Loucy (cell line): ENCODE measurements around the gene RREB1.

Experiments used
- H2AFZ ChIP-seq: fragments of 200-600 bp; sonication (generic); 2 replicates; pipeline ENCODE4 v1.6.0; 2016; ENCODE audit warnings: antibody characterized with exemption, mild to moderate bottlenecking, low read length, moderate library complexity
- H3F3A ChIP-seq: fragments of 200-600 bp; 2 replicates; pipeline ENCODE4 v1.6.0; 2016; ENCODE audit warnings: antibody characterized with exemption, low read depth, mild to moderate bottlenecking
- H3K27me3 ChIP-seq: fragments of 200-600 bp; sonication (generic); 2 replicates; pipeline ENCODE4 v1.6.1; 2014; ENCODE audit warnings: low read length, mild to moderate bottlenecking; ENCODE audit not compliant: insufficient read depth, poor library complexity, severe bottlenecking
- H3K36me3 ChIP-seq: fragments of 200-600 bp; sonication (generic); 2 replicates; pipeline ENCODE4 v1.6.1; 2016; ENCODE audit warnings: low read length; ENCODE audit not compliant: insufficient read depth
- H3K4me1 ChIP-seq: fragments of 200-600 bp; sonication (generic); 2 replicates; pipeline ENCODE4 v1.5.1; 2014; ENCODE audit warnings: low read length, mild to moderate bottlenecking; ENCODE audit not compliant: insufficient read depth, poor library complexity, severe bottlenecking
- H3K4me2 ChIP-seq: fragments of 200-600 bp; sonication (generic); 2 replicates; pipeline ENCODE4 v1.6.0; 2014; ENCODE audit warnings: antibody characterized with exemption, low read length, low read depth, mild to moderate bottlenecking; ENCODE audit not compliant: poor library complexity, severe bottlenecking
- H3K4me3 ChIP-seq: fragments of 200-600 bp; sonication (generic); 2 replicates; pipeline ENCODE4 v1.5.1; 2014; ENCODE audit warnings: low read length, mild to moderate bottlenecking, mixed read lengths; ENCODE audit not compliant: poor library complexity, severe bottlenecking
- H3K79me2 ChIP-seq: fragments of 200-600 bp; sonication (generic); 2 replicates; pipeline ENCODE4 v1.6.1; 2014; ENCODE audit warnings: low read length; ENCODE audit not compliant: insufficient read depth
- H3K9ac ChIP-seq: fragments of 200-600 bp; sonication (generic); 2 replicates; pipeline ENCODE4 v1.6.0; 2014; ENCODE audit warnings: mild to moderate bottlenecking, low read depth, low read length, moderate library complexity; ENCODE audit not compliant: poor library complexity, severe bottlenecking
- H3K9me2 ChIP-seq: fragments of 200-600 bp; sonication (generic); replicated peaks from 2 replicates; pipeline ENCODE4 v1.6.1; 2016; ENCODE audit warnings: low read depth, low read length, mixed read lengths
- H3K9me3 ChIP-seq: fragments of 200-600 bp; sonication (generic); 2 replicates; pipeline ENCODE4 v1.6.1; 2014; ENCODE audit warnings: mild to moderate bottlenecking, antibody characterized with exemption, low read length, low read depth; ENCODE audit not compliant: insufficient read depth
- H4K20me1 ChIP-seq: fragments of 200-600 bp; sonication (generic); 2 replicates; pipeline ENCODE4 v1.6.0; 2014; ENCODE audit warnings: antibody characterized with exemption, low read length, mild to moderate bottlenecking; ENCODE audit not compliant: insufficient read depth, poor library complexity, severe bottlenecking
- EZH2phosphoT487 ChIP-seq: fragments of 200-600 bp; IDR thresholded peaks from 2 replicates; pipeline ENCODE4 v1.6.1; 2018; ENCODE audit warnings: antibody characterized with exemption, mild to moderate bottlenecking, moderate library complexity, borderline replicate concordance
- TF ChIP-seq, protein P1 (sequence below): fragments of 200-600 bp; sonication (generic); conservative IDR thresholded peaks from 2 replicates; pipeline ENCODE4 v1.5.1; 2014; ENCODE audit warnings: mild to moderate bottlenecking, antibody characterized with exemption, low read length

The RREB1 gene

DNA sequence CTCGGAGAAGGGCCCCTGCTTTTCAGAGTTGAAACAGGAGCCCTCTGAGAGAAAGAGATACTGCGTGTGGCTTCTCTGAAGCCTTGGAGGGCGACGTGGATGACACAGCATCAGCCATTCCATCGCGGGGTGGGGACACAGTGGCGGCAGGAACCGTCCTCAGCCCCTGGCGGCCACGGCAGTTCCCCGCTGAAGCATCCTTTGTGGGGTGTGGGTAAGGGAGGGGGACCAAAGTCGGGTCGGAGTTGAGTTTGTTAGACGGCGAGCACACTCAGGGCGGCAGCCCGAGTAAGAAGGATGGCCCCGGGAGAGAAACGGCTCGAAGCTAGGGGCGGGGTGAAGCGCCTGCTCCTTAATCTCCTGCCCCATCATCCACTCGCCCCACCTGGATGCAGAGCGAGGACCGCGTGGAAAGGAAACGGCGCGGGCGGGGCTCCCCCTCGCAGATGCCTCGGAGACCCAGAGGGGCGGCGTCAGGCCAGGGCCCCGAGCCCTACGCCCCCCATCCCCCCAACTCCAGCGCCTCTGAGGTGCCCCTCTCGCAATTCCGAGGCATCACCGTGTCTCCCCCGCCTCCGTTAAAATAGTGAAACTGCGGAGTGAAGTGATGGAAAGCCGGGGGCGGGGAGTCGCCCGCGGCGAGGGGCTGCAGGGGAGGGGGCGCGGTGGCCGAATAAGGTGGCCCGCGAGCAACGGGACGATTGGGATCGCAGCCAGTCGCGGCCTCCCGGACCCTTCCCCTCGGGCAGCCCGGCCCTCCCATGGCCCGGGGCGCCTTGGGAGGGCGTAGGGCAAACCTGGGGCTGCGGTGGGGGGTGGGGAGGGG is 796 bp upstream of the RREB1 start:
- peak overlapping the region; percentile 94 for H2AFZ ChIP-seq
- peak overlapping the region; percentile 92 for H3K4me2 ChIP-seq
- peaks cover 47% of the 10 kb centered on the region for H3K79me2 ChIP-seq
- peaks cover 5% of the 10 kb centered on the region for H3K27me3 ChIP-seq
- no peaks in the 10 kb centered on the region for H3K9me3 ChIP-seq
- peaks cover 29% of the 10 kb centered on the region for H4K20me1 ChIP-seq
- H3K9ac ChIP-seq, result peak overlapping the region; percentile 92
- TF ChIP-seq EZH2phosphoT487, result no peak
- TF ChIP-seq, protein P1, sequence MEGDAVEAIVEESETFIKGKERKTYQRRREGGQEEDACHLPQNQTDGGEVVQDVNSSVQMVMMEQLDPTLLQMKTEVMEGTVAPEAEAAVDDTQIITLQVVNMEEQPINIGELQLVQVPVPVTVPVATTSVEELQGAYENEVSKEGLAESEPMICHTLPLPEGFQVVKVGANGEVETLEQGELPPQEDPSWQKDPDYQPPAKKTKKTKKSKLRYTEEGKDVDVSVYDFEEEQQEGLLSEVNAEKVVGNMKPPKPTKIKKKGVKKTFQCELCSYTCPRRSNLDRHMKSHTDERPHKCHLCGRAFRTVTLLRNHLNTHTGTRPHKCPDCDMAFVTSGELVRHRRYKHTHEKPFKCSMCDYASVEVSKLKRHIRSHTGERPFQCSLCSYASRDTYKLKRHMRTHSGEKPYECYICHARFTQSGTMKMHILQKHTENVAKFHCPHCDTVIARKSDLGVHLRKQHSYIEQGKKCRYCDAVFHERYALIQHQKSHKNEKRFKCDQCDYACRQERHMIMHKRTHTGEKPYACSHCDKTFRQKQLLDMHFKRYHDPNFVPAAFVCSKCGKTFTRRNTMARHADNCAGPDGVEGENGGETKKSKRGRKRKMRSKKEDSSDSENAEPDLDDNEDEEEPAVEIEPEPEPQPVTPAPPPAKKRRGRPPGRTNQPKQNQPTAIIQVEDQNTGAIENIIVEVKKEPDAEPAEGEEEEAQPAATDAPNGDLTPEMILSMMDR, result no peak
- no peaks in the 10 kb centered on the region for H3K9me2 ChIP-seq
- H3K4me3 ChIP-seq, result peak overlapping the region; percentile 99
- H3K4me1 ChIP-seq, result peaks cover 30% of the 10 kb centered on the region
- H3K36me3 ChIP-seq, result no peaks in the 10 kb centered on the region
- peaks cover 8% of the 10 kb centered on the region; the same call in 1 of the 2 replicates for H3F3A ChIP-seq

DNA sequence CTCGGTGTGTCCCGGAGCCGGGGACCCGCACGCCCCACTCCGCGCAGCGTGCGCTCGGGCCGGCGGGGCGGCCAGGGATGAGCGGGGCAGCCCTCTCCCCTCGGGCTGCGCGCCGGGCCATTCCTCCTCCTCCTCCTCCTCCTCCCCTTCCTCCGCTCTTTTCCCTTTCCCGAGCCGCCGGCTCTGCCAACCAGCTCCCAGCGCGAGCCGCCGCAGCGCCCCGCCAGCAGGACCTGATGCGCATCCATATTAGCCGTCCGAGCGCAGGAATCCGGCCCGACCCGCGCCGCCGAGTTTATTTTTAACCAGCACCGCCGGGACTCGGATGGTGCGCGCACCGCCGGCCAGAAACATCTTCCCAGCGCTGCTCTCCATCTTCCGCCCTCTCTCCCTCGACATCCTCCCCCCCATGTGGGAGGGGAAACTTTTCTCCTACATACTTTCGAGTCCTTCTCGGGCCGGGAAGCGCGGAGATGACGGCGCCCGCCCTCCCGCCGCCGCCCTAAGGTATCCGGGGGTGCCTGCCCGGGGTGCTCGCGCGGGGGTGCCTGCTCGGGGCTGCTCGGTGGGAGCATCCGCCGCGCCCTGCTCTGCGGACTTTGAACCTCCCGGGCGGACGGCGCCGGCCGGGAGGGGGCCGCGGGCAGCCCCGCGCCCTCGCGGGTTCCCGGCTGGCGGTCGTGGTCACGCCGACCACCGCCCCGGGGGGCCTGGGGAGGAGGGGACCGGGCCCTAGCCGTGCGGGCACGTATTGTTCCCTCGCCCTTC is 619 bp downstream of the RREB1 start:
- peak overlapping the region; percentile 92 for H3K4me2 ChIP-seq
- no peaks in the 10 kb centered on the region for H3K36me3 ChIP-seq
- H3K4me3 ChIP-seq, result peak overlapping the region; percentile 99
- peaks cover 61% of the 10 kb centered on the region for H3K79me2 ChIP-seq
- peak overlapping the region; percentile 94 for H2AFZ ChIP-seq
- H3K9me2 ChIP-seq, result no peaks in the 10 kb centered on the region
- H3F3A ChIP-seq, result peaks cover 8% of the 10 kb centered on the region; the same call in 1 of the 2 replicates
- H3K9ac ChIP-seq, result peak overlapping the region; percentile 92
- peaks cover 43% of the 10 kb centered on the region for H4K20me1 ChIP-seq
- no peaks in the 10 kb centered on the region for H3K9me3 ChIP-seq
- H3K27me3 ChIP-seq, result peaks cover 5% of the 10 kb centered on the region
- TF ChIP-seq, protein P1, result no peak
- no peak for TF ChIP-seq EZH2phosphoT487
- H3K4me1 ChIP-seq, result peaks cover 45% of the 10 kb centered on the region

DNA sequence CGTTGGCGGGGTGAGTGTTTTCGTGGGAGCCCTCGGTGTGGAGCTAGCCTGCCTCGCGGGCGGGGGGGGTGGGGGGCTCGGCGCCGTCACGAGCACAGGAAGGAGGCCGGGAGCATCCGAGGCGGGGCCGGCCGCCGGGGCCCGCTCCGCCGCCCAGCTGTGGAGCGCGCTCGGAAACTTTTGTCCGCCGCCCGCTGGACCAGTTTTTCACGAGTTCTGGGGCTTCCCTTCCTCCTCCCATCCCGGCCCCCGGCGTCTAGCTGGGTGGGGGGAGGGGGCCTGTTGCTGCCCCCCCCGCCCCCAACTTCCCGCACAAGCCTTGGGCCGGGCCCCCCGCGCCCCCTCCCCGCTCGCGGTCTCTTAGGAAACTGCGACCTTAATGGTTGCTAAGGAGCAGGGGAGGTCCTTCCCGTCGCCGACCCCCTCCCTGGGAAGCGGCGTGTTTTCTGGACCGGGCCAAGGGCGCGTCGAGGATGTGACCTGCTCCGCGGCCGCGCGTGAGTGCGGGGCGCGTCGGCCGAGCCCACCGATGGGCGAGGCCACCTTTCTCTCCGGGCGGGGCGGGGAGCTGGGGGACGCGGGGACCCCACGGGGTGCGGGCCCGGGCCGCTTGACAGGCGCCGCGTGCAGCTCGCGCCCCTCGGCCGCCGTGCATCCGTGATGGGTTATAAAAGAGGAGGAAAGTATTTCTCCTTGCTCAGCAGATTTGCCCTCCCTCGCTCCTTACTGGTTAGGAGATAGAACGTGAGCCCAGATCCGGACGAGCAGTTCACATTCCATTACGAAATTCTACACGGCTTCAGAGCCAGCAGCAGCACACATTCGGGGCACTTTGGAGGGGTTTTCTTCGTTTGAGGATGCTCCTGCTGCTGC is 1.4 kb downstream of the RREB1 start:
- Histone ChIP-seq H4K20me1 (peaks cover 51% of the 10 kb centered on the region), H3K9ac (peak overlapping the region; percentile 92), H3K4me2 (peak overlapping the region; percentile 92), H3K36me3 (no peaks in the 10 kb centered on the region), H3K9me3 (no peaks in the 10 kb centered on the region), H3K4me3 (peak overlapping the region; percentile 99), H3K27me3 (peaks cover 5% of the 10 kb centered on the region), H2AFZ (peak overlapping the region; percentile 94), H3K9me2 (no peaks in the 10 kb centered on the region), H3K4me1 (peaks cover 53% of the 10 kb centered on the region), H3K79me2 (peaks cover 69% of the 10 kb centered on the region), H3F3A (peaks cover 8% of the 10 kb centered on the region; the same call in 1 of the 2 replicates)
- TF ChIP-seq, protein P1, result no peak
- no peak for TF ChIP-seq EZH2phosphoT487
